ENCODE measurements around the gene KIF13A.

DNA sequence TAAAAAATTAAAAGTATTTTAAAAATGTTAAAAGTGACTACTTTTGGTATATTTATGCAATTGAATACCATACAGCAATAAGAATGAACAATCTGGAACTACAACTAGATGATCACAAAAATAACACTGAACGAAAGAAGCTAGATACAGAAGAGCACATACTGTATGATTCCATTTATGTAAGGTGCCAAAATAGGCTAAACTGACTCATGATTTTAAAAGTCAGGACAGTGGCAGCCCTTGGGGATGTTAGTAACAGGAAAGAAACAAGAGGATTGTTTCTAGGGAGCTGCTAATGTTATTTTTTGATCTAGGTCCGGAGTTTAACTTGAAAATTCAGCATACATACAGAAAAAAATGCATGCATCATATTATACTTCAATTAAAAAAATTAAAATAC lies 42.3 kb downstream of the KIF13A start:
- no peak for TF ChIP-seq POLR2A (IDR thresholded peaks at IDR 0.05)
- TF ChIP-seq, protein P1, sequence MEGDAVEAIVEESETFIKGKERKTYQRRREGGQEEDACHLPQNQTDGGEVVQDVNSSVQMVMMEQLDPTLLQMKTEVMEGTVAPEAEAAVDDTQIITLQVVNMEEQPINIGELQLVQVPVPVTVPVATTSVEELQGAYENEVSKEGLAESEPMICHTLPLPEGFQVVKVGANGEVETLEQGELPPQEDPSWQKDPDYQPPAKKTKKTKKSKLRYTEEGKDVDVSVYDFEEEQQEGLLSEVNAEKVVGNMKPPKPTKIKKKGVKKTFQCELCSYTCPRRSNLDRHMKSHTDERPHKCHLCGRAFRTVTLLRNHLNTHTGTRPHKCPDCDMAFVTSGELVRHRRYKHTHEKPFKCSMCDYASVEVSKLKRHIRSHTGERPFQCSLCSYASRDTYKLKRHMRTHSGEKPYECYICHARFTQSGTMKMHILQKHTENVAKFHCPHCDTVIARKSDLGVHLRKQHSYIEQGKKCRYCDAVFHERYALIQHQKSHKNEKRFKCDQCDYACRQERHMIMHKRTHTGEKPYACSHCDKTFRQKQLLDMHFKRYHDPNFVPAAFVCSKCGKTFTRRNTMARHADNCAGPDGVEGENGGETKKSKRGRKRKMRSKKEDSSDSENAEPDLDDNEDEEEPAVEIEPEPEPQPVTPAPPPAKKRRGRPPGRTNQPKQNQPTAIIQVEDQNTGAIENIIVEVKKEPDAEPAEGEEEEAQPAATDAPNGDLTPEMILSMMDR (IDR thresholded peaks at IDR 0.05) = no peak
